Measurements from ENCODE around the gene CXXC5. TPM values are rescaled to one million over a fixed set of nuclear protein-coding genes. Genes with fewer than 3 reads are reported as not detected.
A peak's percentile ranks its signal among the peaks of the same experiment; 100 is the strongest.

CXXC5 gene
- total RNA-seq, 1 donor from 2014 or later, result 37.3 TPM

GRCh38 chr5:139651043-139651834 is 3.1 kb downstream of the CXXC5 start:
- no peaks in the 10 kb centered on the region for H3K9me3 Mint-ChIP-seq (ENCODE audit: unreplicated experiment)
- H3K4me3 Mint-ChIP-seq (ENCODE audit: unreplicated experiment), result peak overlapping the region; percentile 79
- H3K27me3 Mint-ChIP-seq (ENCODE audit: unreplicated experiment), result peaks cover 5% of the 10 kb centered on the region
- H3K27ac Mint-ChIP-seq (ENCODE audit: unreplicated experiment), result peak overlapping the region; percentile 16
- H3K4me1 Mint-ChIP-seq (ENCODE audit: unreplicated experiment), result peaks cover 58% of the 10 kb centered on the region
- TF ChIP-seq CTCF (IDR thresholded peaks at IDR 0.05; ENCODE audit: unreplicated experiment), result no peak
- peaks cover 3% of the 10 kb centered on the region for H3K36me3 Mint-ChIP-seq (ENCODE audit: low read depth, unreplicated experiment)
- no peak for DNase-seq (ENCODE audit: low spot score)

DNA sequence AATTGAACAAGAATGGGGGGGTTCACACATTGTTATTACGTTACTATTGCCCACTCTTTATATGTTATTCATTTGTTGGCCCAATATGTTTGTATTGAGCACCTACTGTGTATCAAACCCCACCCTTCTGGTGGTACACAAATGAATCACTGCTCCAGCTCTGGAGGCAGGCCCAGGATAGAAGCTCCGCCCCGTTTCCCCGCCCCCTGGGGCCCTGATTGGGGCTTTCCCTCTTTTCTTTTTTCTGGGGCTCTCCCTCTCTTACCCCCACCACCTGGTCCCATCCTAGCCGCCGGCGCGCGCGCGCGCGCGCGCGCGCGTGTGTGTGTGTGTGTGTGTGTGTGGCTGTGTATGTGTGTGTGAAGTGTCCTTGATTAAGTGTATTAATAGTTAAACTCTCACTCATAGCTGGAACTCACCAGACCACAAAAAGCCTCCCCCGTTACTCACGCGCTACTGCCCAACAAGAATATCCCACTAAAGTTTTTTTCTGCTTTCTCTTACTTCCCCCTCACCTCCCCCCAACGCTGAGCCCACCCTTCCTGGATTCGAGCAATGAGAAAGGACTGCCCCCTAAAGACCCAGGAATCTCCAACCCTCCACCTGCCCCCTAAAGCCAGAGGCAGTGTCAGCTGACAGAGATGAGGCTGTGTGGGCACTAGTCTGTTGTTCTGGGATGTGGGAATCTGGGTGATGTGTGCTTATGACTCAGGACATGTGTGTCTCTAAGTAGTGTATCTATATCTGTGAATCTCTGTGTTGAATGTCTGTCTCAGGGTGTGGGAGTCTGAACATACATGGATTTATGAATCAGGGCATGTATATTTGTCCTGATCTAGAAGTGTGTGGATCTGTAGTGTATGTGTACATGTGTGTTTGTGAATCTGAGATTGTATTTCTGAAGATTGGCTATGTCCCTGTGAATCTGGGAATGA is 4.0 kb downstream of the CXXC5 start:
- DNase-seq (ENCODE audit: low spot score), result peak; percentile 42
- H3K4me1 Mint-ChIP-seq (ENCODE audit: unreplicated experiment), result peaks cover 61% of the 10 kb centered on the region

DNA sequence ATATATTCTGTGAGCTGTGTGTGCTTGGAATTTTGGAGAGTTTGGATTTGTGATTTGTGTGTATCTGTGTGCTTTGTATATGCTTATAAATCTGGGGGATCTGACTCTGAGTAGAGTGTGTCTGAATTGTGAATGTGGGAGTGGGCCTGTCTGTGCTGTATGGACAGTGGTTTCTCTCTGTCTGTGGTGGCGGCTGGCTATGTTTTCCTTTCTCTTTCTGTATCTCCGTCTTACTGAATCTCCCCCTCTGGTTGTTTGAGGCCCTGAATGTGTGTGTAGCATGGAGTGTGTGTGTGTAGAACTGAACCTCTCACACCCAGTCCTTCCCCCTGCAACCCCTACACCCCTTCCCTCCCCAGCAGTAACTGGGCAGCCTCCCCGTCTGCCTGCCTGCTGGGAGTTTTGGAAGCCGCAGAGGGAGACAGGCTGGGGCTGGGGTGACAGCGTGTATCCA is 4.7 kb downstream of the CXXC5 start:
- H3K27me3 Mint-ChIP-seq (ENCODE audit: unreplicated experiment), result peaks cover 10% of the 10 kb centered on the region
- H3K4me3 Mint-ChIP-seq (ENCODE audit: unreplicated experiment), result peak overlapping the region; percentile 44
- peaks cover 62% of the 10 kb centered on the region for H3K4me1 Mint-ChIP-seq (ENCODE audit: unreplicated experiment)
- no peak for DNase-seq (ENCODE audit: low spot score)
- TF ChIP-seq CTCF (IDR thresholded peaks at IDR 0.05; ENCODE audit: unreplicated experiment), result no peak
- H3K9me3 Mint-ChIP-seq (ENCODE audit: unreplicated experiment), result no peaks in the 10 kb centered on the region
- peak overlapping the region; percentile 24 for H3K27ac Mint-ChIP-seq (ENCODE audit: unreplicated experiment)
- H3K36me3 Mint-ChIP-seq (ENCODE audit: low read depth, unreplicated experiment), result no peaks in the 10 kb centered on the region

More for the DNA sequence above, 4.0 kb downstream of the CXXC5 start:
- Mint-ChIP-seq H3K9me3 (ENCODE audit: unreplicated experiment) (no peaks in the 10 kb centered on the region), H3K36me3 (ENCODE audit: low read depth, unreplicated experiment) (peaks cover 3% of the 10 kb centered on the region), H3K27me3 (ENCODE audit: unreplicated experiment) (peaks cover 9% of the 10 kb centered on the region), H3K4me3 (ENCODE audit: unreplicated experiment) (peak overlapping the region; percentile 44), H3K27ac (ENCODE audit: unreplicated experiment) (peak overlapping the region; percentile 24)
- TF ChIP-seq CTCF (IDR thresholded peaks at IDR 0.05; ENCODE audit: unreplicated experiment), result no peak

- no peak for TF ChIP-seq CTCF (IDR thresholded peaks at IDR 0.05; ENCODE audit: unreplicated experiment)
- no peak for DNase-seq (ENCODE audit: low spot score)
- H3K4me1 Mint-ChIP-seq (ENCODE audit: unreplicated experiment), result peaks cover 68% of the 10 kb centered on the region
- H3K27me3 Mint-ChIP-seq (ENCODE audit: unreplicated experiment), result peaks cover 10% of the 10 kb centered on the region
- H3K9me3 Mint-ChIP-seq (ENCODE audit: unreplicated experiment), result no peaks in the 10 kb centered on the region
- no peak overlapping the region for H3K27ac Mint-ChIP-seq (ENCODE audit: unreplicated experiment)
- no peaks in the 10 kb centered on the region for H3K36me3 Mint-ChIP-seq (ENCODE audit: low read depth, unreplicated experiment)
- H3K4me3 Mint-ChIP-seq (ENCODE audit: unreplicated experiment), result no peak overlapping the region
Measured at GRCh38 chr5:139653616-139654015, 5.5 kb downstream of the CXXC5 start.

Measured in endothelial cell (in vitro differentiated cells).